Fibroblast of mammary gland (primary cell): ENCODE measurements around the gene PTPRS.

Experiments used
- DNase-seq: peaks from one replicate; pipeline ENCODE4 v3.0.0-alpha.2; 2010; ENCODE audit warnings: low read depth
- H3K4me3 ChIP-seq: 2 replicates; pipeline ENCODE4 v1.5.1; 2011; ENCODE audit warnings: low read depth, mild to moderate bottlenecking, low read length, moderate library complexity; ENCODE audit not compliant: control insufficient read depth
- CTCF ChIP-seq: conservative IDR thresholded peaks from 2 replicates; pipeline ENCODE4 v1.5.1; 2011; ENCODE audit warnings: low read depth, low read length, inconsistent platforms; ENCODE audit not compliant: control insufficient read depth, insufficient read depth

Gene PTPRS

GRCh38 chr19:5326986-5327623 is 13.5 kb downstream of the PTPRS start:
- TF ChIP-seq CTCF = no peak
- DNase-seq = no peak
- no peak overlapping the region for H3K4me3 ChIP-seq

GRCh38 chr19:5326545-5326944 is 14.1 kb downstream of the PTPRS start:
- DNase-seq = no peak
- H3K4me3 ChIP-seq = no peak overlapping the region
- TF ChIP-seq CTCF = no peak

- no peak overlapping the region for H3K4me3 ChIP-seq
- DNase-seq = no peak
- TF ChIP-seq CTCF = no peak
These were observed 15.7 kb downstream of the PTPRS start for GRCh38 chr19:5324947-5325346.

- H3K4me3 ChIP-seq = no peak overlapping the region
These were observed 17.2 kb downstream of the PTPRS start for GRCh38 chr19:5323475-5323811.

GRCh38 chr19:5321851-5322681 is 18.5 kb downstream of the PTPRS start:
- TF ChIP-seq CTCF = no peak
- no peak overlapping the region for H3K4me3 ChIP-seq
- DNase-seq = no peak

More at GRCh38 chr19:5323475-5323811, 17.2 kb downstream of the PTPRS start:
- no peak for TF ChIP-seq CTCF
- no peak for DNase-seq

GRCh38 chr19:5321066-5321642 is 19.5 kb downstream of the PTPRS start:
- H3K4me3 ChIP-seq = no peak overlapping the region
- no peak for DNase-seq
- no peak for TF ChIP-seq CTCF
